Measurements from ENCODE around the gene CRNKL1.
"Not testable (repeated sequence)": the region's sequence is repeated elsewhere in the genome, so short reads cannot be mapped to it uniquely, and the experiment has no call there.

Gene CRNKL1

GRCh38 chr20:20010639-20011500 lies 41.4 kb downstream of the CRNKL1 start:
- Histone ChIP-seq H3K4me3 (ENCODE audit: low read depth, low read length, poor library complexity, severe bottlenecking) (no peak overlapping the region), H3K4me1 (ENCODE audit: insufficient read depth, low read length, severe bottlenecking) (no peaks in the 10 kb centered on the region), H4K20me1 (ENCODE audit: insufficient read depth, low read length) (no peaks in the 10 kb centered on the region), H3K27me3 (ENCODE audit: insufficient read depth, low read length) (no peaks in the 10 kb centered on the region), H3K4me2 (ENCODE audit: low read length) (no peak overlapping the region), H3K9me3 (ENCODE audit: low read length) (no peaks in the 10 kb centered on the region), H3K9ac (ENCODE audit: low read length) (no peak overlapping the region), H3K27ac (ENCODE audit: low read depth, low read length, poor library complexity, severe bottlenecking) (no peak overlapping the region), H2AFZ (ENCODE audit: low read length) (no peak overlapping the region), H3F3A (ENCODE audit: insufficient read depth, low read length) (no peaks in the 10 kb centered on the region), H3K79me2 (ENCODE audit: insufficient read depth, low read length) (no peaks in the 10 kb centered on the region), H3K36me3 (ENCODE audit: insufficient read depth, low read length) (no peaks in the 10 kb centered on the region), H3K9me2 (ENCODE audit: low read depth, low read length) (no peaks in the 10 kb centered on the region)
- no peak for TF ChIP-seq EZH2 (IDR thresholded peaks at IDR 0.05; ENCODE audit: borderline replicate concordance, low read length)
- TF ChIP-seq CTCF (IDR thresholded peaks at IDR 0.05; ENCODE audit: low read length) = no peak

- H3K9me2 ChIP-seq (ENCODE audit: low read depth, low read length) = no peaks in the 10 kb centered on the region
- no peaks in the 10 kb centered on the region for H3K79me2 ChIP-seq (ENCODE audit: insufficient read depth, low read length)
- H3K27ac ChIP-seq (ENCODE audit: low read depth, low read length, poor library complexity, severe bottlenecking) = no peak overlapping the region
- H3K9ac ChIP-seq (ENCODE audit: low read length) = no peak overlapping the region
- H3F3A ChIP-seq (ENCODE audit: insufficient read depth, low read length) = no peaks in the 10 kb centered on the region
- H3K4me2 ChIP-seq (ENCODE audit: low read length) = no peak overlapping the region
- no peaks in the 10 kb centered on the region for H3K9me3 ChIP-seq (ENCODE audit: low read length)
- no peak overlapping the region for H2AFZ ChIP-seq (ENCODE audit: low read length)
- no peaks in the 10 kb centered on the region for H3K27me3 ChIP-seq (ENCODE audit: insufficient read depth, low read length)
- no peaks in the 10 kb centered on the region for H3K4me1 ChIP-seq (ENCODE audit: insufficient read depth, low read length, severe bottlenecking)
- no peak for TF ChIP-seq CTCF (IDR thresholded peaks at IDR 0.05; ENCODE audit: low read length)
- TF ChIP-seq EZH2 (IDR thresholded peaks at IDR 0.05; ENCODE audit: borderline replicate concordance, low read length) = no peak
- H4K20me1 ChIP-seq (ENCODE audit: insufficient read depth, low read length) = no peaks in the 10 kb centered on the region
- H3K4me3 ChIP-seq (ENCODE audit: low read depth, low read length, poor library complexity, severe bottlenecking) = no peak overlapping the region
- H3K36me3 ChIP-seq (ENCODE audit: insufficient read depth, low read length) = no peaks in the 10 kb centered on the region
Observed at GRCh38 chr20:20009784-20010253, 42.4 kb downstream of the CRNKL1 start.

GRCh38 chr20:20005342-20005741 lies 46.9 kb downstream of the CRNKL1 start:
- no peak overlapping the region for H3K27ac ChIP-seq (ENCODE audit: low read depth, low read length, poor library complexity, severe bottlenecking)

GRCh38 chr20:20003955-20004322 lies 48.3 kb downstream of the CRNKL1 start:
- H3K27ac ChIP-seq (ENCODE audit: low read depth, low read length, poor library complexity, severe bottlenecking); H3K27me3 ChIP-seq (ENCODE audit: insufficient read depth, low read length); H3K9me3 ChIP-seq (ENCODE audit: low read length); H3K4me3 ChIP-seq (ENCODE audit: low read depth, low read length, poor library complexity, severe bottlenecking); H3K9me2 ChIP-seq (ENCODE audit: low read depth, low read length); H3K79me2 ChIP-seq (ENCODE audit: insufficient read depth, low read length); H3K4me2 ChIP-seq (ENCODE audit: low read length); H3K36me3 ChIP-seq (ENCODE audit: insufficient read depth, low read length); H3K9ac ChIP-seq (ENCODE audit: low read length); H3K4me1 ChIP-seq (ENCODE audit: insufficient read depth, low read length, severe bottlenecking); H2AFZ ChIP-seq (ENCODE audit: low read length); H4K20me1 ChIP-seq (ENCODE audit: insufficient read depth, low read length); H3F3A ChIP-seq (ENCODE audit: insufficient read depth, low read length): not testable (repeated sequence)

More at GRCh38 chr20:20005342-20005741, 46.9 kb downstream of the CRNKL1 start:
- H3K36me3 ChIP-seq (ENCODE audit: insufficient read depth, low read length) = no peaks in the 10 kb centered on the region
- no peaks in the 10 kb centered on the region for H3K9me2 ChIP-seq (ENCODE audit: low read depth, low read length)
- H3K79me2 ChIP-seq (ENCODE audit: insufficient read depth, low read length) = no peaks in the 10 kb centered on the region
- no peaks in the 10 kb centered on the region for H3K4me1 ChIP-seq (ENCODE audit: insufficient read depth, low read length, severe bottlenecking)
- no peaks in the 10 kb centered on the region for H4K20me1 ChIP-seq (ENCODE audit: insufficient read depth, low read length)
- no peaks in the 10 kb centered on the region for H3K27me3 ChIP-seq (ENCODE audit: insufficient read depth, low read length)
- no peaks in the 10 kb centered on the region for H3K9me3 ChIP-seq (ENCODE audit: low read length)
- H3F3A ChIP-seq (ENCODE audit: insufficient read depth, low read length) = no peaks in the 10 kb centered on the region
- no peak overlapping the region for H2AFZ ChIP-seq (ENCODE audit: low read length)
- TF ChIP-seq EZH2 (IDR thresholded peaks at IDR 0.05; ENCODE audit: borderline replicate concordance, low read length) (no peak), CTCF (IDR thresholded peaks at IDR 0.05; ENCODE audit: low read length) (no peak)
- H3K4me2 ChIP-seq (ENCODE audit: low read length) = no peak overlapping the region
- H3K9ac ChIP-seq (ENCODE audit: low read length) = no peak overlapping the region
- no peak overlapping the region for H3K4me3 ChIP-seq (ENCODE audit: low read depth, low read length, poor library complexity, severe bottlenecking)

All from OCI-LY1 (cell line).